ENCODE measurements around the gene GADD45GIP1. TPM values are rescaled to one million over a fixed set of nuclear protein-coding genes. Genes with fewer than 3 reads are reported as not detected.

The GADD45GIP1 gene
- total RNA-seq, 1 experiment from 2014 or later, result 35.9 TPM

DNA sequence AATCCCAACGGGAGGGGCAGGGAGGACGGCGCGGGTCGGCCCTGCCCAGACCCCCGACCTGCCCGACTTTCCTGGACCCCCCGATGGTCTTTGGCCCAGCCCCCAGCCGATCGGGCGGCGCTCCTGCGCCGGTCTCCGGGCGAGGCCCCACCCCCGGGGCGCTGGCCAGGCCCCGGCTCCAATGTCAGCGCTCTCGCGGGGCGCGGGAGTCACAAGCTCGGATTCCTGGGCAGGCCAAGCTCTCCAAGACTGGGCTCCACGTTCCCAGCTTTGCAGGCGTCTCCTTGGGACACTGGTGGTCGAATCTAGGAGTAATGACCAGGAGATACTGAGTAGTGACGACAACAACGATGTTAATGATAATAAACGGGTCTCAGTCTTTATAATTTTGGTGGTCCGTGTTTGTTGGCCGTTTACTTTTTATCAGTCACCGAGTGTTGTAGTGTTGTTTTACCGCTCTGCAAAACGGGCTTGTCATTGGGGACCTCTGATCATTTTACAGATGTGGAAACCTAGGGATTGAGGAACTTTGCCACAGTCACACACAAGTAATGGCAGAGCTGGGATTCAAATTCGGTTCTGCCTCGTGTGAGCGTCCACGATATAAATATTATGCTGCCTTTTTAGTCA, 10.8 kb downstream of the GADD45GIP1 start:
- Histone ChIP-seq H3K4me3 (replicated peaks in 1 of 2; ENCODE audit: low read depth in 1 of 2, low read length in 2 of 2) (peak overlapping the region; percentile 80 to 98), H3K4me2 (ENCODE audit: low read length) (peak overlapping the region; percentile 91), H3K79me2 (ENCODE audit: insufficient read depth, low read length) (peaks cover 68% of the 10 kb centered on the region), H3K27ac (ENCODE audit: low read depth, low read length) (peak overlapping the region; percentile 76), H2AFZ (ENCODE audit: low read depth, low read length, poor library complexity, severe bottlenecking) (no peak overlapping the region), H3K9me3 (ENCODE audit: control insufficient read depth in 1 of 2, insufficient read depth in 1 of 2, low read depth in 1 of 2, low read length in 2 of 2) (no peaks in the 10 kb centered on the region), H3K27me3 (ENCODE audit: insufficient read depth, low read length) (no peaks in the 10 kb centered on the region), H3K9me2 (ENCODE audit: insufficient read depth) (no peaks in the 10 kb centered on the region), H3K4me1 (ENCODE audit: control insufficient read depth in 1 of 2, insufficient read depth in 2 of 2, low read length in 2 of 2) (peaks cover 3 to 21% of the 10 kb centered on the region in 2 experiments; a peak in 3 of 4 replicates), H3K36me3 (ENCODE audit: control insufficient read depth in 1 of 2, insufficient read depth in 2 of 2, low read length in 2 of 2) (peaks cover 38 to 50% of the 10 kb centered on the region in 2 experiments), H4K20me1 (ENCODE audit: insufficient read depth) (no peaks in the 10 kb centered on the region), H3K9ac (ENCODE audit: low read length) (peak overlapping the region; percentile 93)
- ChIA-PET CTCF (interaction anchor here (0.6 kb wide), 1 partner anchor 1450 kb away, joined by 3 read pairs; no protein-coding TSS in a partner anchor), POLR2A (interaction anchor here (1.0 to 1.2 kb wide), 2 partner anchors 9 kb away, joined by 4 to 8 read pairs; no protein-coding TSS in a partner anchor), RAD21 (ENCODE audit: low non-redundant PET in 1 of 2, low total read pairs in 2 of 2, uncharacterized antibody in 2 of 2, unreplicated experiment in 2 of 2) (no interaction called here)
- ATAC-seq, result peak; percentile 73
- BruUV-seq (replicated peaks), result no TSS peak
- intact Hi-C loops (cut with micrococcal nuclease), result no loop called here
- TF ChIP-seq ZNF274 (IDR thresholded peaks at IDR 0.05; ENCODE audit: low read depth, low read length) (no peak), FOSL1 (IDR thresholded peaks at IDR 0.05; ENCODE audit: low read depth) (no peak), CBX3 (IDR thresholded peaks at IDR 0.05; ENCODE audit: low read depth) (no peak; the same call in 1 of the 2 replicates), RAD21 (IDR thresholded peaks at IDR 0.05; ENCODE audit: low read depth) (no peak), TCF7L2 (IDR thresholded peaks at IDR 0.05; ENCODE audit: borderline replicate concordance, extremely low read depth, insufficient read depth, insufficient read length) (no peak), ZFX (IDR thresholded peaks at IDR 0.05) (peak; percentile 65; the same call in 1 of the 2 replicates), EZH2 (IDR thresholded peaks at IDR 0.05) (no peak), EGR1 (IDR thresholded peaks at IDR 0.05; ENCODE audit: low read depth) (no peak), ELF1 (IDR thresholded peaks at IDR 0.05; ENCODE audit: borderline replicate concordance, low read depth) (no peak), SP1 (IDR thresholded peaks at IDR 0.05; ENCODE audit: low read depth) (no peak), SIN3A (IDR thresholded peaks at IDR 0.05; ENCODE audit: low read depth) (no peak), POLR2A (IDR thresholded peaks at IDR 0.05; ENCODE audit: borderline replicate concordance, extremely low read depth, insufficient read depth, insufficient read length) (peak; percentile 56), YY1 (IDR thresholded peaks at IDR 0.05; ENCODE audit: extremely low read depth, insufficient replicate concordance, low read depth, low read length) (no peak)
- TF ChIP-seq, protein P1, sequence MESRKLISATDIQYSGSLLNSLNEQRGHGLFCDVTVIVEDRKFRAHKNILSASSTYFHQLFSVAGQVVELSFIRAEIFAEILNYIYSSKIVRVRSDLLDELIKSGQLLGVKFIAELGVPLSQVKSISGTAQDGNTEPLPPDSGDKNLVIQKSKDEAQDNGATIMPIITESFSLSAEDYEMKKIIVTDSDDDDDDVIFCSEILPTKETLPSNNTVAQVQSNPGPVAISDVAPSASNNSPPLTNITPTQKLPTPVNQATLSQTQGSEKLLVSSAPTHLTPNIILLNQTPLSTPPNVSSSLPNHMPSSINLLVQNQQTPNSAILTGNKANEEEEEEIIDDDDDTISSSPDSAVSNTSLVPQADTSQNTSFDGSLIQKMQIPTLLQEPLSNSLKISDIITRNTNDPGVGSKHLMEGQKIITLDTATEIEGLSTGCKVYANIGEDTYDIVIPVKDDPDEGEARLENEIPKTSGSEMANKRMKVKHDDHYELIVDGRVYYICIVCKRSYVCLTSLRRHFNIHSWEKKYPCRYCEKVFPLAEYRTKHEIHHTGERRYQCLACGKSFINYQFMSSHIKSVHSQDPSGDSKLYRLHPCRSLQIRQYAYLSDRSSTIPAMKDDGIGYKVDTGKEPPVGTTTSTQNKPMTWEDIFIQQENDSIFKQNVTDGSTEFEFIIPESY (IDR thresholded peaks at IDR 0.05; ENCODE audit: extremely low read depth, insufficient replicate concordance, low read length), result no peak
- TF ChIP-seq, protein P2, sequence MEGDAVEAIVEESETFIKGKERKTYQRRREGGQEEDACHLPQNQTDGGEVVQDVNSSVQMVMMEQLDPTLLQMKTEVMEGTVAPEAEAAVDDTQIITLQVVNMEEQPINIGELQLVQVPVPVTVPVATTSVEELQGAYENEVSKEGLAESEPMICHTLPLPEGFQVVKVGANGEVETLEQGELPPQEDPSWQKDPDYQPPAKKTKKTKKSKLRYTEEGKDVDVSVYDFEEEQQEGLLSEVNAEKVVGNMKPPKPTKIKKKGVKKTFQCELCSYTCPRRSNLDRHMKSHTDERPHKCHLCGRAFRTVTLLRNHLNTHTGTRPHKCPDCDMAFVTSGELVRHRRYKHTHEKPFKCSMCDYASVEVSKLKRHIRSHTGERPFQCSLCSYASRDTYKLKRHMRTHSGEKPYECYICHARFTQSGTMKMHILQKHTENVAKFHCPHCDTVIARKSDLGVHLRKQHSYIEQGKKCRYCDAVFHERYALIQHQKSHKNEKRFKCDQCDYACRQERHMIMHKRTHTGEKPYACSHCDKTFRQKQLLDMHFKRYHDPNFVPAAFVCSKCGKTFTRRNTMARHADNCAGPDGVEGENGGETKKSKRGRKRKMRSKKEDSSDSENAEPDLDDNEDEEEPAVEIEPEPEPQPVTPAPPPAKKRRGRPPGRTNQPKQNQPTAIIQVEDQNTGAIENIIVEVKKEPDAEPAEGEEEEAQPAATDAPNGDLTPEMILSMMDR (IDR thresholded peaks at IDR 0.05 in 2 of 3, conservative IDR thresholded peaks at IDR 0.05 in 1 of 3; ENCODE audit: borderline replicate concordance in 1 of 3, insufficient read depth in 1 of 3, low read depth in 2 of 3, low read length in 2 of 3), result no peak
- TF ChIP-seq, protein P3, sequence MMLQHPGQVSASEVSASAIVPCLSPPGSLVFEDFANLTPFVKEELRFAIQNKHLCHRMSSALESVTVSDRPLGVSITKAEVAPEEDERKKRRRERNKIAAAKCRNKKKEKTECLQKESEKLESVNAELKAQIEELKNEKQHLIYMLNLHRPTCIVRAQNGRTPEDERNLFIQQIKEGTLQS (IDR thresholded peaks at IDR 0.05), result no peak
- TF ChIP-seq, protein P4, sequence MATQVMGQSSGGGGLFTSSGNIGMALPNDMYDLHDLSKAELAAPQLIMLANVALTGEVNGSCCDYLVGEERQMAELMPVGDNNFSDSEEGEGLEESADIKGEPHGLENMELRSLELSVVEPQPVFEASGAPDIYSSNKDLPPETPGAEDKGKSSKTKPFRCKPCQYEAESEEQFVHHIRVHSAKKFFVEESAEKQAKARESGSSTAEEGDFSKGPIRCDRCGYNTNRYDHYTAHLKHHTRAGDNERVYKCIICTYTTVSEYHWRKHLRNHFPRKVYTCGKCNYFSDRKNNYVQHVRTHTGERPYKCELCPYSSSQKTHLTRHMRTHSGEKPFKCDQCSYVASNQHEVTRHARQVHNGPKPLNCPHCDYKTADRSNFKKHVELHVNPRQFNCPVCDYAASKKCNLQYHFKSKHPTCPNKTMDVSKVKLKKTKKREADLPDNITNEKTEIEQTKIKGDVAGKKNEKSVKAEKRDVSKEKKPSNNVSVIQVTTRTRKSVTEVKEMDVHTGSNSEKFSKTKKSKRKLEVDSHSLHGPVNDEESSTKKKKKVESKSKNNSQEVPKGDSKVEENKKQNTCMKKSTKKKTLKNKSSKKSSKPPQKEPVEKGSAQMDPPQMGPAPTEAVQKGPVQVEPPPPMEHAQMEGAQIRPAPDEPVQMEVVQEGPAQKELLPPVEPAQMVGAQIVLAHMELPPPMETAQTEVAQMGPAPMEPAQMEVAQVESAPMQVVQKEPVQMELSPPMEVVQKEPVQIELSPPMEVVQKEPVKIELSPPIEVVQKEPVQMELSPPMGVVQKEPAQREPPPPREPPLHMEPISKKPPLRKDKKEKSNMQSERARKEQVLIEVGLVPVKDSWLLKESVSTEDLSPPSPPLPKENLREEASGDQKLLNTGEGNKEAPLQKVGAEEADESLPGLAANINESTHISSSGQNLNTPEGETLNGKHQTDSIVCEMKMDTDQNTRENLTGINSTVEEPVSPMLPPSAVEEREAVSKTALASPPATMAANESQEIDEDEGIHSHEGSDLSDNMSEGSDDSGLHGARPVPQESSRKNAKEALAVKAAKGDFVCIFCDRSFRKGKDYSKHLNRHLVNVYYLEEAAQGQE (IDR thresholded peaks at IDR 0.05; ENCODE audit: low read depth), result no peak
- DNase-seq (ENCODE audit: low read depth, low spot score), result peak; percentile 41
